SK-N-SH treated with all-trans-retinoic acid at 6 μM for 48 hours (cell line): ENCODE results near the gene BACH2.

Experiments used
- BACH2 ChIP-seq: fragments of 250-450 bp; sonication (Bioruptor Pico); IDR thresholded peaks from 2 replicates; pipeline ENCODE4 v1.9.0; 2021; ENCODE audit warnings: mild to moderate bottlenecking, borderline replicate concordance
- POU6F1 ChIP-seq: fragments of 250-450 bp; sonication (Bioruptor Pico); IDR thresholded peaks from 2 replicates; pipeline ENCODE4 v1.8.0; 2021; ENCODE audit warnings: low read depth, mild to moderate bottlenecking, moderate library complexity, borderline replicate concordance
- RARB ChIP-seq: fragments of 250-450 bp; sonication (Bioruptor Pico); IDR thresholded peaks from 2 replicates; pipeline ENCODE4 v1.8.0; 2021; ENCODE audit warnings: mild to moderate bottlenecking, moderate library complexity
- ZNF565 ChIP-seq: fragments of 450-650 bp; formaldehyde crosslinking; conservative IDR thresholded peaks from 2 replicates; pipeline ENCODE4 v1.5.0; 2020; ENCODE audit warnings: low read depth, mild to moderate bottlenecking, moderate library complexity
- ZNF8 ChIP-seq: fragments of 450-650 bp; formaldehyde crosslinking; IDR thresholded peaks from 2 replicates; pipeline ENCODE4 v1.5.0; 2020; ENCODE audit warnings: mild to moderate bottlenecking, moderate library complexity

- TF ChIP-seq ZNF8 (CRISPR knock-in tag) (no peak), BACH2 (CRISPR knock-in tag) (no peak), POU6F1 (CRISPR knock-in tag) (no peak), ZNF565 (CRISPR knock-in tag) (no peak), RARB (CRISPR knock-in tag) (no peak)
These were observed 80.3 kb downstream of the BACH2 start for GRCh38 chr6:90216072-90216977.
